MCF 10A (cell line): ENCODE data around the gene DBNDD2. TPM values are rescaled to one million over a fixed set of nuclear protein-coding genes. Genes with fewer than 3 reads are reported as not detected.

Experiments used
- BruUV-seq: library from RNA; stranded (reverse); fragments of 400-500 nt; replicated peaks from 2 replicates; lab custom pipeline; 2021; lab: Mats Ljungman, UMichigan
- CTCF ChIA-PET: fragments of 300-600 bp; sonication (Branson Sonifier 250); formaldehyde crosslinking; extraction: SDS; loops from one replicate; lab custom pipeline; 2021; ENCODE audit warnings: antibody characterized with exemption, inconsistent platforms; lab: Yijun Ruan, JAX
- POLR2A ChIA-PET: fragments of 300-600, 350-650 bp; sonication (Branson Sonifier 250); formaldehyde crosslinking; extraction: SDS; loops from one replicate; lab custom pipeline; 2020; ENCODE audit warnings: antibody characterized with exemption, inconsistent platforms; lab: Yijun Ruan, JAX
- DNase-seq: peaks from one replicate; pipeline ENCODE4 v3.0.0-alpha.2; 2018; ENCODE audit not compliant: unreplicated experiment
- H3K27ac Mint-ChIP-seq: one replicate; pipeline ENCODE4 v1.8.0; 2022; ENCODE audit warnings: mild to moderate bottlenecking, low read depth, mixed read lengths; ENCODE audit not compliant: unreplicated experiment
- H3K27me3 Mint-ChIP-seq: one replicate; pipeline ENCODE4 v1.8.0; 2022; ENCODE audit warnings: mixed read lengths; ENCODE audit not compliant: insufficient read depth, unreplicated experiment
- H3K36me3 Mint-ChIP-seq: one replicate; pipeline ENCODE4 v1.8.0; 2022; ENCODE audit warnings: mild to moderate bottlenecking, moderate library complexity, mixed read lengths; ENCODE audit not compliant: insufficient read depth, unreplicated experiment
- H3K4me1 Mint-ChIP-seq: one replicate; pipeline ENCODE4 v1.8.0; 2022; ENCODE audit warnings: mixed read lengths; ENCODE audit not compliant: insufficient read depth, unreplicated experiment
- H3K4me3 Mint-ChIP-seq: one replicate; pipeline ENCODE4 v1.8.0; 2022; ENCODE audit warnings: mild to moderate bottlenecking, moderate library complexity, mixed read lengths; ENCODE audit not compliant: unreplicated experiment
- H3K9me3 Mint-ChIP-seq: one replicate; pipeline ENCODE4 v1.8.0; 2022; ENCODE audit warnings: mixed read lengths; ENCODE audit not compliant: unreplicated experiment
- CTCF ChIP-seq: fragments of 200-600 bp; IDR thresholded peaks from one replicate; pipeline ENCODE4 v1.8.0; 2022; ENCODE audit warnings: antibody characterized with exemption, mild to moderate bottlenecking; ENCODE audit not compliant: unreplicated experiment
- intact Hi-C: fragments of 100-400 bp; cut with micrococcal nuclease; formaldehyde crosslinking; loops from 2 replicates; pipeline ENCODE4 v1.14.1; 2022
- total RNA-seq: library from RNA; stranded (reverse); gene quantifications from 2 replicates; pipeline ENCODE4 v1.2.3, GENCODE V29; 2022

Gene DBNDD2
- total RNA-seq, 1 experiment from 2014 or later, result 9.1 TPM

GRCh38 chr20:45390931-45391330 is 17.2 kb upstream of the DBNDD2 start:
- no peak for DNase-seq
- TF ChIP-seq CTCF, result no peak
- ChIA-PET POLR2A (no interaction called here), CTCF (interaction anchor here (0.6 to 1.8 kb wide), 3 partner anchors 15 to 155 kb away, joined by 3 to 10 read pairs (median 4); partner anchors contain the start of gene SYS1)
- BruUV-seq, result no TSS peak
- no peak overlapping the region for H3K4me3 Mint-ChIP-seq
- no peak overlapping the region for H3K27ac Mint-ChIP-seq
- no peaks in the 10 kb centered on the region for H3K36me3 Mint-ChIP-seq
- H3K4me1 Mint-ChIP-seq, result no peaks in the 10 kb centered on the region
- H3K9me3 Mint-ChIP-seq, result no peaks in the 10 kb centered on the region
- intact Hi-C loops, result no loop called here
- no peaks in the 10 kb centered on the region for H3K27me3 Mint-ChIP-seq

- no peak overlapping the region for H3K4me3 Mint-ChIP-seq
- no peak overlapping the region for H3K27ac Mint-ChIP-seq
- no peaks in the 10 kb centered on the region for H3K9me3 Mint-ChIP-seq
- POLR2A ChIA-PET, result no interaction called here
- BruUV-seq, result no TSS peak
- H3K4me1 Mint-ChIP-seq, result no peaks in the 10 kb centered on the region
- no peak for TF ChIP-seq CTCF
- DNase-seq, result no peak
- CTCF ChIA-PET, result interaction anchor here (0.7 to 3.0 kb wide), 4 partner anchors 14 to 46 kb away, joined by 3 to 20 read pairs (median 8); partner anchors contain the start of gene SYS1
- no peaks in the 10 kb centered on the region for H3K36me3 Mint-ChIP-seq
- H3K27me3 Mint-ChIP-seq, result no peaks in the 10 kb centered on the region
- intact Hi-C loops, result no loop called here
These were observed 16.5 kb upstream of the DBNDD2 start for GRCh38 chr20:45391559-45391958.

- CTCF ChIA-PET, result interaction anchor here (0.6 to 3.0 kb wide), 14 partner anchors 8 to 379 kb away, joined by 3 to 20 read pairs (median 4); partner anchors contain the start of gene SYS1
- no peaks in the 10 kb centered on the region for H3K36me3 Mint-ChIP-seq
- TF ChIP-seq CTCF, result no peak
- no peaks in the 10 kb centered on the region for H3K4me1 Mint-ChIP-seq
- no peak for DNase-seq
- no peak overlapping the region for H3K4me3 Mint-ChIP-seq
- no peaks in the 10 kb centered on the region for H3K9me3 Mint-ChIP-seq
- H3K27ac Mint-ChIP-seq, result no peak overlapping the region
- BruUV-seq, result no TSS peak
- H3K27me3 Mint-ChIP-seq, result no peaks in the 10 kb centered on the region
- POLR2A ChIA-PET, result interaction anchor here (0.5 to 1.5 kb wide), 5 partner anchors 14 to 396 kb away, joined by 3 to 7 read pairs (median 4); partner anchors contain the start of gene SYS1
- intact Hi-C loops, result no loop called here
These were observed 15.4 kb upstream of the DBNDD2 start for GRCh38 chr20:45392733-45393132.

GRCh38 chr20:45394221-45395113 is 13.6 kb upstream of the DBNDD2 start:
- intact Hi-C loops, result no loop called here
- CTCF ChIA-PET, result interaction anchor here (0.6 to 3.0 kb wide), 8 partner anchors 21 to 377 kb away, joined by 3 to 20 read pairs (median 6); no protein-coding TSS in a partner anchor

More at GRCh38 chr20:45394221-45395113, 13.6 kb upstream of the DBNDD2 start:
- H3K27ac Mint-ChIP-seq, result no peak overlapping the region
- H3K9me3 Mint-ChIP-seq, result peaks cover 10% of the 10 kb centered on the region
- H3K4me1 Mint-ChIP-seq, result no peaks in the 10 kb centered on the region
- no peak for TF ChIP-seq CTCF
- no peaks in the 10 kb centered on the region for H3K27me3 Mint-ChIP-seq
- BruUV-seq, result no TSS peak
- DNase-seq, result no peak
- POLR2A ChIA-PET, result interaction anchor here (0.5 kb wide), 1 partner anchor 186 kb away, joined by 5 read pairs; no protein-coding TSS in a partner anchor
- no peaks in the 10 kb centered on the region for H3K36me3 Mint-ChIP-seq
- H3K4me3 Mint-ChIP-seq, result no peak overlapping the region
